HG02763 (cell line): Measurements from ENCODE around the gene TPGS1.

Experiments
- ATAC-seq: cut with Tn5 transposase; IDR thresholded peaks from one replicate; pipeline ENCODE4 v1.9.1; 2021; ENCODE audit warnings: mild to moderate bottlenecking, moderate library complexity; ENCODE audit not compliant: unreplicated experiment

TPGS1 gene

GRCh38 chr19:494171-495080, 12.9 kb upstream of the TPGS1 start:
- ATAC-seq = no peak

- no peak for ATAC-seq
Observed at GRCh38 chr19:495081-495401, 12.3 kb upstream of the TPGS1 start.

- ATAC-seq = no peak
Observed at GRCh38 chr19:495402-496111, 11.7 kb upstream of the TPGS1 start.

GRCh38 chr19:496112-496665, 11.1 kb upstream of the TPGS1 start, which contains the start of gene MADCAM1:
TSS of gene MADCAM1 (plus strand) at chr19:496486. CDS start at chr19:496500, 14 bp downstream.
- ATAC-seq = no peak

GRCh38 chr19:496986-497385, 10.3 kb upstream of the TPGS1 start:
- ATAC-seq = no peak

GRCh38 chr19:497491-497868, 9.8 kb upstream of the TPGS1 start:
- ATAC-seq = no peak

GRCh38 chr19:497869-498510, 9.3 kb upstream of the TPGS1 start:
- ATAC-seq = no peak

- no peak for ATAC-seq
Observed at GRCh38 chr19:498511-498891, 8.8 kb upstream of the TPGS1 start.

GRCh38 chr19:498977-499623, 8.2 kb upstream of the TPGS1 start:
- no peak for ATAC-seq

- no peak for ATAC-seq
Observed at GRCh38 chr19:501646-502045, 5.7 kb upstream of the TPGS1 start.

GRCh38 chr19:504616-505015, 2.7 kb upstream of the TPGS1 start:
- no peak for ATAC-seq

GRCh38 chr19:506404-507285, 652 bp upstream of the TPGS1 start:
- peak; percentile 69 for ATAC-seq

- no peak for ATAC-seq
Observed at GRCh38 chr19:508204-509150, 1.2 kb downstream of the TPGS1 start.

- ATAC-seq = no peak
Observed at GRCh38 chr19:510606-511100, 3.4 kb downstream of the TPGS1 start.

GRCh38 chr19:511101-511851, 4.0 kb downstream of the TPGS1 start:
- no peak for ATAC-seq

GRCh38 chr19:512547-513365, 5.5 kb downstream of the TPGS1 start:
- ATAC-seq = no peak
